ENCODE data around the gene UBQLN4. TPM values are rescaled to one million over a fixed set of nuclear protein-coding genes. Genes with fewer than 3 reads are reported as not detected.

Gene UBQLN4
- total RNA-seq, 4 donors from 2014 or later: 16.3 to 22.5 (median 21.4) TPM

DNA sequence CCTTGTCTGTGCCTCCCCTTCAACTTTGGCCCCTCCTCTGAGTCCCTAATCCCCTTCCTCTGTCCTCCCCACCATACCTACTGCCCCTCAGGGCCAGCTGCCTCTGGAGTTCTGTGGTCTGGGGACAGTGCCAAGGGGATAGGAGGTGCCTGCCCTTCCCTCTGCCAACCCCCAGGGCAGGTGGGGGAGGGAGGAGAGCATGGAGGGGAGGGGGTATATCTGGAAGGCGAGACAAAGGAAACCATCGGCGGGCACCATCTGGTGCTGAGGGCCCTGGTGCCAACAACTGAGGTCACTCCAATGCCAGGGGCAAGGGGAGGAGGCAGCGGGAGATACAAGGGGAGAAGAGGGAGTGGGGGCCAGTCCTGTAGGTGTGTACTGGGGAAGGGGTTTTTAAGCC, 16.9 kb upstream of the UBQLN4 start:
- Histone ChIP-seq H3K4me1 (no peaks in the 10 kb centered on the region), H3K27me3 (no peaks in the 10 kb centered on the region), H3K4me3 (no peak overlapping the region), H3K36me3 (peaks cover 0 to 18% (median 0%) of the 10 kb centered on the region in 3 donors), H3K9me3 (no peaks in the 10 kb centered on the region), H3K27ac (no peak overlapping the region)
- TF ChIP-seq, protein P1, sequence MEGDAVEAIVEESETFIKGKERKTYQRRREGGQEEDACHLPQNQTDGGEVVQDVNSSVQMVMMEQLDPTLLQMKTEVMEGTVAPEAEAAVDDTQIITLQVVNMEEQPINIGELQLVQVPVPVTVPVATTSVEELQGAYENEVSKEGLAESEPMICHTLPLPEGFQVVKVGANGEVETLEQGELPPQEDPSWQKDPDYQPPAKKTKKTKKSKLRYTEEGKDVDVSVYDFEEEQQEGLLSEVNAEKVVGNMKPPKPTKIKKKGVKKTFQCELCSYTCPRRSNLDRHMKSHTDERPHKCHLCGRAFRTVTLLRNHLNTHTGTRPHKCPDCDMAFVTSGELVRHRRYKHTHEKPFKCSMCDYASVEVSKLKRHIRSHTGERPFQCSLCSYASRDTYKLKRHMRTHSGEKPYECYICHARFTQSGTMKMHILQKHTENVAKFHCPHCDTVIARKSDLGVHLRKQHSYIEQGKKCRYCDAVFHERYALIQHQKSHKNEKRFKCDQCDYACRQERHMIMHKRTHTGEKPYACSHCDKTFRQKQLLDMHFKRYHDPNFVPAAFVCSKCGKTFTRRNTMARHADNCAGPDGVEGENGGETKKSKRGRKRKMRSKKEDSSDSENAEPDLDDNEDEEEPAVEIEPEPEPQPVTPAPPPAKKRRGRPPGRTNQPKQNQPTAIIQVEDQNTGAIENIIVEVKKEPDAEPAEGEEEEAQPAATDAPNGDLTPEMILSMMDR (IDR thresholded peaks at IDR 0.05): no peak
- no peak for TF ChIP-seq POLR2A (IDR thresholded peaks at IDR 0.05)
- no peak for DNase-seq

DNA sequence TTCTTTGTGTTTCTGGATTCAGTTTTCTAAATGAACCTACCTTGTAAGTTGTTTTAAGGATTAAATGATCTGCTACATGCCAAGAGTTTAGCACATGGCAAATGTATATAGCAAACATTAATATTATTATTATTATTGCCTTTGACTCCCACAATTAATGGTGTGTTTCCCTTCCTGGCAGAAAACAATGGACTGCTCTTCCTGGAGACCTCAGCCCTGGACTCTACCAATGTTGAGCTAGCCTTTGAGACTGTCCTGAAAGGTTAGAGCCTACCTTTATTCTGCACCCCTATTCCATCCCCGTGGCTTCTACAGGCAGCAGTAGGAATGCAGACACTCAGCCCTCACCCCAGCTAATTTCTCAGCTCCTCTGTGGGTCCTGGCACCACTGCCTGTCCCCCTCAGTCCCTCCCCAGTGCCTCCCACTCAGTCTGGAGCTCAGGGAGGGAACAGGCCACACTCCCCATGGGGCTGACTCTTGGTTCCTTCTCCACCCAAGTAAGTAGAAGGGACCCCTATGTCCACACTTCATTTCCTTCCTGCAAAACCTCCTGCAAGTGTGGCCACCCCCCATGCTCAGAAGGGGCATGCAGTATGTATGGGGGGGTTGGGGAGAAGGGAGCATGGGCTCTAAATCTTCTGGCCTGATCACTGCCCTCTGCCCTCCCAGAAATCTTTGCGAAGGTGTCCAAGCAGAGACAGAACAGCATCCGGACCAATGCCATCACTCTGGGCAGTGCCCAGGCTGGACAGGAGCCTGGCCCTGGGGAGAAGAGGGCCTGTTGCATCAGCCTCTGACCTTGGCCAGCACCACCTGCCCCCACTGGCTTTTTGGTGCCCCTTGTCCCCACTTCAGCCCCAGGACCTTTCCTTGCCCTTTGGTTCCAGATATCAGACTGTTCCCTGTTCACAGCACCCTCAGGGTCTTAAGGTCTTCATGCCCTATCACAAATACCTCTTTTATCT, 16.2 kb upstream of the UBQLN4 start:
- DNase-seq: no peak
- peaks cover 0 to 18% (median 0%) of the 10 kb centered on the region in 3 donors for H3K36me3 ChIP-seq
- no peaks in the 10 kb centered on the region for H3K27me3 ChIP-seq
- no peaks in the 10 kb centered on the region for H3K9me3 ChIP-seq
- H3K27ac ChIP-seq: no peak overlapping the region
- no peak overlapping the region for H3K4me3 ChIP-seq
- no peaks in the 10 kb centered on the region for H3K4me1 ChIP-seq
- TF ChIP-seq POLR2A (IDR thresholded peaks at IDR 0.05): no peak
- TF ChIP-seq, protein P1 (IDR thresholded peaks at IDR 0.05): no peak

DNA sequence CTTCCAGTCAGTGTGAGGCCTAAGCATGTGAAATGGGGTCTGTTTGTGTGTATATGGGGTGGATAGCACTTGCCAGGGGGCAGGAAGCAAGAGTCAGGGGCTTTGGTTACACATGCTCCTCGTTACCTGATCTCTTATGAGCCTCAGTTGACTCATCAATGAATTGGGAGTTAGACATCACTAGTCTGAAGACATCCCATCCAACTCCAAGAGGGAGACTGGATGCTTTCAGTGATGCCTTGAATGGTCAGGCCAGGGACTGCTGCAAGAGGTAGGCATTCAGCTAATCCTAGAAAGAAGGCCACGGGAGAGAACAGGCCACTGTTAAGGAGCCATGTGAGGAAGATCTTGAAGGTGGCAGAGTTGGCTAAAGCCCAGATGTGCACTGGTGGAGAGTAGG, 13.7 kb upstream of the UBQLN4 start:
- Histone ChIP-seq H3K9me3 (no peaks in the 10 kb centered on the region), H3K27ac (no peak overlapping the region), H3K4me3 (no peak overlapping the region), H3K27me3 (no peaks in the 10 kb centered on the region), H3K36me3 (peaks cover 0 to 18% (median 0%) of the 10 kb centered on the region in 3 donors), H3K4me1 (no peaks in the 10 kb centered on the region)
- TF ChIP-seq POLR2A (IDR thresholded peaks at IDR 0.05): no peak
- TF ChIP-seq, protein P1 (IDR thresholded peaks at IDR 0.05): no peak
- DNase-seq: no peak

DNA sequence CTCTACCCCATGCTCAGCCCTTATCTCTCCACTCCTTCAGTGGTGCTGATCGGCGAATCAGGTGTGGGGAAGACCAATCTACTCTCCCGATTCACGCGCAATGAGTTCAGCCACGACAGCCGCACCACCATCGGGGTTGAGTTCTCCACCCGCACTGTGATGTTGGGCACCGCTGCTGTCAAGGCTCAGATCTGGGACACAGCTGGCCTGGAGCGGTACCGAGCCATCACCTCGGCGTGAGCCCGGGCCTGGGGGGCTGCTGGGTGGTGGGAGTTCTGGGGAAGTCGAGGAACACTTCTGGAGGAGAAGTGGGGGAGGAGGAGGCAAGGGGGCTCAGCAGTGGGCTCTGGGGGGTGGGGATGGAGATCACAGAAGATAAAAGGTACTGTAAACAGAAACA, 12.3 kb upstream of the UBQLN4 start:
- Histone ChIP-seq H3K4me1 (no peaks in the 10 kb centered on the region), H3K9me3 (no peaks in the 10 kb centered on the region), H3K4me3 (no peak overlapping the region), H3K27me3 (no peaks in the 10 kb centered on the region), H3K27ac (no peak overlapping the region), H3K36me3 (peaks cover 0 to 18% (median 0%) of the 10 kb centered on the region in 3 donors)
- TF ChIP-seq, protein P1 (IDR thresholded peaks at IDR 0.05): no peak
- TF ChIP-seq POLR2A (IDR thresholded peaks at IDR 0.05): no peak
- no peak for DNase-seq

DNA sequence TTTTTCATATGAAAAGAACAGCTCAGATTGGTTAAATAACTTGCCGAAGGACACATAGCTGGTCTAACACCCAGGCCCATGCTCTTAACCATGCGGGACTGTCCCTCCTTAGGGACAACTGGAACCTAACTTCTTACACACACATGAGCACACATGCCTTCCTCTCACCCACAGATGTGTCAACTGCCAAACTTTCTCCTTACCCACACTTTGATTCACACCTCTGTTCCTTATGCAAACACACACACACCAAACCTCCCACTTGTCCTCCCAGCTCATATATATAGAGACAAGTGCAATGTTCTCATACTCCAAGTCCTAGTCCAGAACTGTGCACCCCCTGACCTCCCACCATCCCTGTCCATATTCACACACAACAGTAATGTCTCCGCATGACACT, 11.6 kb upstream of the UBQLN4 start:
- H3K4me1 ChIP-seq: no peaks in the 10 kb centered on the region
- H3K9me3 ChIP-seq: no peaks in the 10 kb centered on the region
- DNase-seq: no peak
- H3K4me3 ChIP-seq: no peak overlapping the region
- peaks cover 0 to 14% (median 0%) of the 10 kb centered on the region in 3 donors for H3K36me3 ChIP-seq
- H3K27me3 ChIP-seq: no peaks in the 10 kb centered on the region
- TF ChIP-seq POLR2A (IDR thresholded peaks at IDR 0.05): no peak
- TF ChIP-seq, protein P1 (IDR thresholded peaks at IDR 0.05): no peak
- no peak overlapping the region for H3K27ac ChIP-seq
